ENCODE data around the gene LDHD.

LDHD gene

DNA sequence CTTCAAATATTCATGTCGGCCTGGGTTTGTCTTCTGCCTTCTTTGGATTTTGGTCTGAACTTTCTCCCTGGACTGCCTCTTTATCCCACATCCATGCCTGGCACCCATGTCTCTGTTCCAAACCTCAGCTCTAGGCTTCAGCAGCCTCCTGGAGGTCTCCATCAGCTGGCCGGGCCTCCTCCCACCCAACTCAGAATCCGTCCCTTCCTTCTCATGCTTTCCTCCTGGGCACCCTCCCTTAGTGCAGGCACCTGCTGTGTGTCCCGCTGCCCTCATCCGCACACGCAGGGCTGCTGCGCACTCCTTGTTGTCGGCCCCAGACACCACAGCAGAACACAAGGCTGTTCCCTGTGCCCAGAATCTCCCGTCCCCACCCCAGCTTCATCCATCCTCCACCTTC, 14.0 kb downstream of the LDHD start:
- peaks cover 26% of the 10 kb centered on the region for H3K4me1 ChIP-seq (ENCODE audit: control insufficient read depth, low read length)

DNA sequence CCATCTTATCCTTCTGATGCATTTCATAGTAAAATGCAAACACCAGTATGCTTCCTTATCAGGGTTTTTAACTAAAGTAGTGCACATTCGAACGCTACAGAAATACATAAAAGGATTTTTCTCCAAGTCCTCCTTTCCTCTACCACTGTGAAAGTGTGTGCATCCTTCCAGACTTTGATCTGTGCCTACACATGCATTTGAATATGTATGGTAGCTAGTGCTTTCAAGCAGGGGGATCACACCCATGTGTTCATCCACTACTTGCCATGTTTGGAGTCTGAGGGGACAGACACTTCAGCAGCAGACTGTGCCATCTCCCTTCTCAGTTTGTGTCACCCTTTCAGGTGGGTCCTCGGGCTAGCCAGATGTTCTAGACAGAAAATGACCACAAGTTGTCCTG, 14.9 kb downstream of the LDHD start:
- Histone ChIP-seq H3K9me2 (replicated peaks; ENCODE audit: control insufficient read depth, low read length) (no peaks in the 10 kb centered on the region), H3K9me3 (ENCODE audit: control insufficient read depth, insufficient read depth, low read length) (no peaks in the 10 kb centered on the region), H3K4me2 (ENCODE audit: low read length) (no peak overlapping the region), H3K4me1 (ENCODE audit: control insufficient read depth, low read length) (peaks cover 24% of the 10 kb centered on the region), H4K20me1 (ENCODE audit: control insufficient read depth, insufficient read depth, low read depth, low read length) (no peaks in the 10 kb centered on the region), H3K4me3 (ENCODE audit: low read length) (no peak overlapping the region), H3K36me3 (ENCODE audit: control insufficient read depth, low read length) (no peaks in the 10 kb centered on the region), H3K27me3 (ENCODE audit: control insufficient read depth, low read length) (no peaks in the 10 kb centered on the region), H3K27ac (ENCODE audit: low read depth, low read length) (no peak overlapping the region), H3F3A (ENCODE audit: control insufficient read depth, insufficient read depth) (no peaks in the 10 kb centered on the region), H3K79me2 (ENCODE audit: control insufficient read depth, low read length) (no peaks in the 10 kb centered on the region)
- TF ChIP-seq, protein P1, sequence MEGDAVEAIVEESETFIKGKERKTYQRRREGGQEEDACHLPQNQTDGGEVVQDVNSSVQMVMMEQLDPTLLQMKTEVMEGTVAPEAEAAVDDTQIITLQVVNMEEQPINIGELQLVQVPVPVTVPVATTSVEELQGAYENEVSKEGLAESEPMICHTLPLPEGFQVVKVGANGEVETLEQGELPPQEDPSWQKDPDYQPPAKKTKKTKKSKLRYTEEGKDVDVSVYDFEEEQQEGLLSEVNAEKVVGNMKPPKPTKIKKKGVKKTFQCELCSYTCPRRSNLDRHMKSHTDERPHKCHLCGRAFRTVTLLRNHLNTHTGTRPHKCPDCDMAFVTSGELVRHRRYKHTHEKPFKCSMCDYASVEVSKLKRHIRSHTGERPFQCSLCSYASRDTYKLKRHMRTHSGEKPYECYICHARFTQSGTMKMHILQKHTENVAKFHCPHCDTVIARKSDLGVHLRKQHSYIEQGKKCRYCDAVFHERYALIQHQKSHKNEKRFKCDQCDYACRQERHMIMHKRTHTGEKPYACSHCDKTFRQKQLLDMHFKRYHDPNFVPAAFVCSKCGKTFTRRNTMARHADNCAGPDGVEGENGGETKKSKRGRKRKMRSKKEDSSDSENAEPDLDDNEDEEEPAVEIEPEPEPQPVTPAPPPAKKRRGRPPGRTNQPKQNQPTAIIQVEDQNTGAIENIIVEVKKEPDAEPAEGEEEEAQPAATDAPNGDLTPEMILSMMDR (IDR thresholded peaks at IDR 0.05; ENCODE audit: low read depth, low read length, poor library complexity, severe bottlenecking), result no peak
- no peak for TF ChIP-seq EZH2phosphoT487 (IDR thresholded peaks at IDR 0.05; ENCODE audit: borderline replicate concordance, low read length)

More for the DNA sequence above, 14.0 kb downstream of the LDHD start:
- Histone ChIP-seq H3K9me3 (ENCODE audit: control insufficient read depth, insufficient read depth, low read length) (no peaks in the 10 kb centered on the region), H3K27ac (ENCODE audit: low read depth, low read length) (no peak overlapping the region), H3K27me3 (ENCODE audit: control insufficient read depth, low read length) (no peaks in the 10 kb centered on the region), H3K79me2 (ENCODE audit: control insufficient read depth, low read length) (no peaks in the 10 kb centered on the region), H4K20me1 (ENCODE audit: control insufficient read depth, insufficient read depth, low read depth, low read length) (no peaks in the 10 kb centered on the region), H3K36me3 (ENCODE audit: control insufficient read depth, low read length) (no peaks in the 10 kb centered on the region), H3F3A (ENCODE audit: control insufficient read depth, insufficient read depth) (no peaks in the 10 kb centered on the region), H3K4me3 (ENCODE audit: low read length) (no peak overlapping the region), H3K9me2 (replicated peaks; ENCODE audit: control insufficient read depth, low read length) (no peaks in the 10 kb centered on the region), H3K4me2 (ENCODE audit: low read length) (no peak overlapping the region)
- TF ChIP-seq, protein P1 (IDR thresholded peaks at IDR 0.05; ENCODE audit: low read depth, low read length, poor library complexity, severe bottlenecking), result no peak
- no peak for TF ChIP-seq EZH2phosphoT487 (IDR thresholded peaks at IDR 0.05; ENCODE audit: borderline replicate concordance, low read length)

DNA sequence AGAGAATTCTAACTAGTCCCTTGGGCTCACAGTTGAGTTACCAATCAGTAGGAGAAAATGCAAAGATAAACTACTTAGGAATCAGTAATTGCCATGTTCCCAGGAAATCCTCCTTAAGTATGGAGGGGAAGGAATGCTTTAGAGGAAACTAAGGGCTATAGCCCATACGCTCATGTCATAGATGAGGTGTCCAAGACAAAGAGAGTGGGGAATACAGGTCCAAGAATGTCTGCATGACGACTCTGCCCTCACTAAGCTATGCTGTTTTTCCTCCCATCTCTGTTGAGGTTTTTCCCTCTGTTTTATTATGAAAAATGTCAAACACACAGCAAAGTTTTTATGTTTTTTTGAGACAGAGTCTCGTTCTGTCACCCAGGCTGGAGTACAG, 16.0 kb downstream of the LDHD start:
- no peak overlapping the region for H3K4me3 ChIP-seq (ENCODE audit: low read length)
- no peaks in the 10 kb centered on the region for H3K9me2 ChIP-seq (replicated peaks; ENCODE audit: control insufficient read depth, low read length)
- H3F3A ChIP-seq (ENCODE audit: control insufficient read depth, insufficient read depth), result no peaks in the 10 kb centered on the region
- TF ChIP-seq, protein P1 (IDR thresholded peaks at IDR 0.05; ENCODE audit: low read depth, low read length, poor library complexity, severe bottlenecking), result no peak
- no peak for TF ChIP-seq EZH2phosphoT487 (IDR thresholded peaks at IDR 0.05; ENCODE audit: borderline replicate concordance, low read length)
- H4K20me1 ChIP-seq (ENCODE audit: control insufficient read depth, insufficient read depth, low read depth, low read length), result no peaks in the 10 kb centered on the region
- H3K36me3 ChIP-seq (ENCODE audit: control insufficient read depth, low read length), result no peaks in the 10 kb centered on the region
- no peaks in the 10 kb centered on the region for H3K9me3 ChIP-seq (ENCODE audit: control insufficient read depth, insufficient read depth, low read length)
- H3K27me3 ChIP-seq (ENCODE audit: control insufficient read depth, low read length), result no peaks in the 10 kb centered on the region
- no peaks in the 10 kb centered on the region for H3K79me2 ChIP-seq (ENCODE audit: control insufficient read depth, low read length)
- H3K4me1 ChIP-seq (ENCODE audit: control insufficient read depth, low read length), result peaks cover 24% of the 10 kb centered on the region
- no peak overlapping the region for H3K27ac ChIP-seq (ENCODE audit: low read depth, low read length)
- no peak overlapping the region for H3K4me2 ChIP-seq (ENCODE audit: low read length)
